A549 (cell line): Measurements from ENCODE around the gene ATXN10. TPM values are rescaled to one million over a fixed set of nuclear protein-coding genes. Genes with fewer than 3 reads are reported as not detected.
A peak's percentile ranks its signal among the peaks of the same experiment; 100 is the strongest.

Source experiments
- ATAC-seq, 2 experiments: fragments of 200-7000 bp in 1 of 2; fragments of >200 bp in 1 of 2; cut with Nextera tagmentation in 1 of 2; cut with Tn5 transposase in 1 of 2; 3 replicates each; pipeline versions ENCODE4 v1.8.0 to v1.9.1; 2018 to 2020; ENCODE audit warnings: mild to moderate bottlenecking in 1 of 2, moderate library complexity in 1 of 2
- CTCF ChIA-PET: fragments of 300-600 bp; sonication (Branson Sonifier 250); formaldehyde crosslinking; extraction: SDS; loops from one replicate; lab custom pipeline; 2021; ENCODE audit warnings: antibody characterized with exemption, inconsistent platforms; lab: Yijun Ruan, JAX
- POLR2A ChIA-PET: fragments of 350-600 bp; formaldehyde crosslinking; extraction: SDS; loops from one replicate; lab custom pipeline; 2021; ENCODE audit warnings: antibody characterized with exemption, inconsistent platforms; lab: Yijun Ruan, JAX
- DNase-seq, 2 experiments: peaks; one replicate each; pipeline versions ENCODE4 v3.0.0 to v3.0.0-alpha.2; 2011 to 2016; ENCODE audit warnings: low read depth in 1 of 2, low spot score in 1 of 2
- FAIRE-seq: peaks from 2 replicates; lab custom pipeline; 2011; peaks lifted over from hg19 to GRCh38; lab: Jason Lieb, UNC
- H3K27ac ChIP-seq, 2 experiments: fragments of >200 bp; sonication (Bioruptor Twin); formaldehyde crosslinking; 3 replicates each; pipeline ENCODE4 v1.5.1; 2016 to 2017
- H3K4me1 ChIP-seq: fragments of >200 bp; sonication (Bioruptor Twin); formaldehyde crosslinking; 3 replicates; pipeline ENCODE4 v1.6.1; 2016
- H3K4me2 ChIP-seq: fragments of >200 bp; sonication (Bioruptor Twin); formaldehyde crosslinking; 3 replicates; pipeline ENCODE4 v1.6.1; 2016
- H3K4me3 ChIP-seq: fragments of >200 bp; sonication (Bioruptor Twin); formaldehyde crosslinking; 3 replicates; pipeline ENCODE4 v1.5.1; 2016
- H3K9me3 ChIP-seq: fragments of >200 bp; sonication (Bioruptor Twin); formaldehyde crosslinking; 3 replicates; pipeline ENCODE4 v1.6.1; 2016
- BCL3 ChIP-seq: fragments of >200 bp; sonication (Bioruptor Twin); formaldehyde crosslinking; IDR thresholded peaks from 3 replicates; pipeline ENCODE4 v1.6.1; 2016
- CEBPB ChIP-seq, 2 experiments: fragments of >200 bp in 1 of 2; sonication (Bioruptor Twin) in 1 of 2; formaldehyde crosslinking in 1 of 2; IDR thresholded peaks; 2 replicates each; pipeline ENCODE4 v1.6.1; 2012 to 2016
- CHD2 ChIP-seq: fragments of 150-350 bp; IDR thresholded peaks from 2 replicates; pipeline ENCODE4 v1.6.1; 2014; ENCODE audit warnings: low read length; ENCODE audit not compliant: partially characterized antibody
- CHD4 ChIP-seq: fragments of 200-600 bp; sonication (generic); IDR thresholded peaks from 2 replicates; pipeline ENCODE4 v1.6.1; 2016; ENCODE audit warnings: antibody characterized with exemption, mild to moderate bottlenecking, borderline replicate concordance
- EHF ChIP-seq: fragments of 250-450 bp; sonication (Bioruptor Pico); IDR thresholded peaks from 2 replicates; pipeline ENCODE4 v1.5.0; 2020; ENCODE audit warnings: mild to moderate bottlenecking
- FOSL2 ChIP-seq, 2 experiments: fragments of 450-650 bp in 1 of 2; fragments of >200 bp in 1 of 2; sonication (Bioruptor Twin) in 1 of 2; formaldehyde crosslinking; IDR thresholded peaks; 2 replicates each; pipeline versions ENCODE4 v1.5.0 to v1.6.1; 2016 to 2020; ENCODE audit warnings: mild to moderate bottlenecking in 1 of 2, moderate library complexity in 1 of 2
- GATA3 ChIP-seq: IDR thresholded peaks from 2 replicates; pipeline ENCODE4 v1.6.1; 2012; ENCODE audit warnings: borderline replicate concordance
- MAFK ChIP-seq: fragments of 450-650 bp; IDR thresholded peaks from 2 replicates; pipeline ENCODE4 v1.6.1; 2014; ENCODE audit not compliant: partially characterized antibody
- MAX ChIP-seq: IDR thresholded peaks from 2 replicates; pipeline ENCODE4 v1.6.1; 2012
- MYC ChIP-seq: IDR thresholded peaks from 2 replicates; pipeline ENCODE4 v1.6.1; 2012; ENCODE audit warnings: mild to moderate bottlenecking, inconsistent platforms, low read length, improper control_type of control experiment, borderline replicate concordance
- NPAS2 ChIP-seq: fragments of 250-450 bp; sonication (Bioruptor Pico); IDR thresholded peaks from 2 replicates; pipeline ENCODE4 v1.8.0; 2022; ENCODE audit warnings: mild to moderate bottlenecking, moderate library complexity, borderline replicate concordance
- NR3C1 ChIP-seq: fragments of >200 bp; sonication (Bioruptor Twin); formaldehyde crosslinking; IDR thresholded peaks from 3 replicates; pipeline ENCODE4 v1.6.1; 2017
- PHF8 ChIP-seq: fragments of 200-600 bp; sonication (generic); IDR thresholded peaks from 2 replicates; pipeline ENCODE4 v1.6.1; 2016; ENCODE audit warnings: low read depth, mild to moderate bottlenecking, antibody characterized with exemption, moderate library complexity, borderline replicate concordance
- ZC3H11A ChIP-seq: fragments of 450-650 bp; IDR thresholded peaks from 2 replicates; pipeline ENCODE4 v1.6.1; 2014; ENCODE audit warnings: antibody characterized with exemption, mild to moderate bottlenecking
- ZSCAN20 ChIP-seq: fragments of 250-450 bp; sonication (Bioruptor Pico); IDR thresholded peaks from 2 replicates; pipeline ENCODE4 v1.8.0; 2022; ENCODE audit warnings: mild to moderate bottlenecking, moderate library complexity
- WGBS: methylation state at CpG from one replicate; pipeline ENCODE4 v1.1.6; 2017; ENCODE audit errors: missing lambda C conversion rate; 5-methylcytosine and 5-hydroxymethylcytosine counted together
- polyA plus RNA-seq, 4 experiments: library from polyadenylated mRNA; depleted of rRNA in 3 of 4; stranded (reverse); fragments of >200 nt; fragmentation: RNase III in 1 of 4; extraction: RNeasy Plus Mini Kit Qiagen cat#74134 plus additional on column Dnase treatment in 1 of 4; gene quantifications; 2 replicates in 3 of 4; 3 replicates in 1 of 4; pipeline ENCODE4 v1.2.3, GENCODE V29; 2011 to 2017

The ATXN10 gene
- polyA plus RNA-seq, 2 of the 4 experiments (the other 2 are of a cell fraction): 126 to 281 TPM

GRCh38 chr22:45775569-45776312 is 104.1 kb downstream of the ATXN10 start:
- ChIA-PET POLR2A (no interaction called here), CTCF (interaction anchor here (1.1 kb wide), 1 partner anchor 88 kb away, joined by 3 read pairs; no protein-coding TSS in a partner anchor)
- Histone ChIP-seq H3K4me1 (peaks cover 68% of the 10 kb centered on the region), H3K4me3 (no peak overlapping the region), H3K9me3 (0 out of 3 replicates have a peak, but pooled peaks cover 3% of the 10 kb centered on the region), H3K27ac (peak overlapping the region in 1 of 2 experiments; percentile 70; a peak in 3 of 6 replicates), H3K4me2 (no peak overlapping the region; the same call in 2 of the 3 replicates)
- no peak for ATAC-seq
- DNase-seq: no peak
- no peak for FAIRE-seq
- TF ChIP-seq ZSCAN20 (CRISPR knock-in tag) (no peak), NR3C1 (no peak), ZC3H11A (no peak), EHF (no peak)
- 85% methylated on average over 14 of the region's 14 CpGs for WGBS

- DNase-seq: no peak
- Histone ChIP-seq H3K4me2 (peak overlapping the region; percentile 70; the same call in 2 of the 3 replicates), H3K27ac (peak overlapping the region; percentile 53 to 70; a peak in 4 of 6 replicates), H3K4me3 (no peak overlapping the region), H3K9me3 (no peaks in the 10 kb centered on the region)
- POLR2A ChIA-PET: no interaction called here
- no peak for ATAC-seq
- TF ChIP-seq MYC: no peak
- no peak for TF ChIP-seq PHF8
- no peak for TF ChIP-seq BCL3
- TF ChIP-seq NPAS2 (CRISPR knock-in tag): no peak
- TF ChIP-seq, all 56 proteins: peak for 0
- CTCF ChIA-PET: interaction anchor here (0.8 to 1.1 kb wide), 2 partner anchors 88 to 271 kb away, joined by 3 read pairs; no protein-coding TSS in a partner anchor
- WGBS: 89% methylated on average over 2 of the region's 2 CpGs
- FAIRE-seq: no peak
- H3K4me1 ChIP-seq: peaks cover 72% of the 10 kb centered on the region
Measured at GRCh38 chr22:45776313-45776585, 104.6 kb downstream of the ATXN10 start.

- ChIA-PET POLR2A (interaction anchor here (0.8 kb wide), 1 partner anchor 9 kb away, joined by 3 read pairs; no protein-coding TSS in a partner anchor), CTCF (interaction anchor here (0.6 to 1.7 kb wide), 5 partner anchors 35 to 538 kb away, joined by 3 to 6 read pairs (median 3); no protein-coding TSS in a partner anchor)
- FAIRE-seq (peak; percentile 61), DNase-seq (peak; percentile 52 to 81), ATAC-seq (peak; percentile 65 to 81; a peak in 4 of 6 replicates)
- peak overlapping the region; percentile 53 to 82 for H3K27ac ChIP-seq
- 3% methylated on average over 6 of the region's 6 CpGs for WGBS
- H3K4me3 ChIP-seq: no peak overlapping the region
- peak overlapping the region; percentile 70 for H3K4me2 ChIP-seq
- TF ChIP-seq GATA3: peak; percentile 89; the same call in 1 of the 2 replicates
- TF ChIP-seq CHD2: no peak
- TF ChIP-seq FOSL2 (IDR thresholded peaks at IDR 0.05): no peak
- TF ChIP-seq FOSL2 (CRISPR knock-in tag; IDR thresholded peaks at IDR 0.05): peak; percentile 62
- peak in 1 of 2 experiments; percentile 19; a peak in 1 of 4 replicates for TF ChIP-seq CEBPB (IDR thresholded peaks at IDR 0.05)
- peak; percentile 42; the same call in 1 of the 2 replicates for TF ChIP-seq MAX
- TF ChIP-seq CHD4: no peak
- H3K9me3 ChIP-seq: no peaks in the 10 kb centered on the region
- H3K4me1 ChIP-seq: peaks cover 73% of the 10 kb centered on the region
Measured at GRCh38 chr22:45777046-45777851, 105.6 kb downstream of the ATXN10 start.

- H3K4me2 ChIP-seq: peak overlapping the region; percentile 70
- ChIA-PET POLR2A (no interaction called here), CTCF (interaction anchor here (0.6 to 1.7 kb wide), 4 partner anchors 34 to 537 kb away, joined by 3 to 6 read pairs (median 4); no protein-coding TSS in a partner anchor)
- FAIRE-seq (peak; percentile 23), DNase-seq (no peak), ATAC-seq (peak in 1 of 2 experiments; percentile 62; a peak in 2 of 6 replicates)
- TF ChIP-seq CEBPB (IDR thresholded peaks at IDR 0.05) (peak in 1 of 2 experiments; percentile 66; a peak in 2 of 4 replicates), CHD4 (no peak), NR3C1 (no peak), MAFK (no peak)
- H3K4me1 ChIP-seq: peaks cover 73% of the 10 kb centered on the region
- H3K9me3 ChIP-seq: no peaks in the 10 kb centered on the region
- 64% methylated on average over 3 of the region's 3 CpGs for WGBS
- no peak overlapping the region for H3K4me3 ChIP-seq
- H3K27ac ChIP-seq: peak overlapping the region; percentile 53 to 82; a peak in 5 of 6 replicates
Measured at GRCh38 chr22:45777852-45778375, 106.3 kb downstream of the ATXN10 start.
